ENCODE results near the gene SLU7.

- TF ChIP-seq POLR2A (IDR thresholded peaks at IDR 0.05) = no peak
- no peak for TF ChIP-seq CTCF (IDR thresholded peaks at IDR 0.05)
- no peak for TF ChIP-seq POLR2AphosphoS5 (IDR thresholded peaks at IDR 0.05)
- no peak for TF ChIP-seq EP300 (IDR thresholded peaks at IDR 0.05)
These were observed 65.5 kb downstream of the SLU7 start for GRCh38 chr5:160353379-160353778.
